GM18502 (cell line): ENCODE measurements around the gene LIPI.
"Not testable (repeated sequence)": the region's sequence is repeated elsewhere in the genome, so short reads cannot be mapped to it uniquely, and the experiment has no call there.

ENCODE experiments used
- ATAC-seq: cut with Tn5 transposase; IDR thresholded peaks from one replicate; pipeline ENCODE4 v1.9.1; 2021; ENCODE audit warnings: mild to moderate bottlenecking; ENCODE audit not compliant: unreplicated experiment, poor library complexity

The LIPI gene

DNA sequence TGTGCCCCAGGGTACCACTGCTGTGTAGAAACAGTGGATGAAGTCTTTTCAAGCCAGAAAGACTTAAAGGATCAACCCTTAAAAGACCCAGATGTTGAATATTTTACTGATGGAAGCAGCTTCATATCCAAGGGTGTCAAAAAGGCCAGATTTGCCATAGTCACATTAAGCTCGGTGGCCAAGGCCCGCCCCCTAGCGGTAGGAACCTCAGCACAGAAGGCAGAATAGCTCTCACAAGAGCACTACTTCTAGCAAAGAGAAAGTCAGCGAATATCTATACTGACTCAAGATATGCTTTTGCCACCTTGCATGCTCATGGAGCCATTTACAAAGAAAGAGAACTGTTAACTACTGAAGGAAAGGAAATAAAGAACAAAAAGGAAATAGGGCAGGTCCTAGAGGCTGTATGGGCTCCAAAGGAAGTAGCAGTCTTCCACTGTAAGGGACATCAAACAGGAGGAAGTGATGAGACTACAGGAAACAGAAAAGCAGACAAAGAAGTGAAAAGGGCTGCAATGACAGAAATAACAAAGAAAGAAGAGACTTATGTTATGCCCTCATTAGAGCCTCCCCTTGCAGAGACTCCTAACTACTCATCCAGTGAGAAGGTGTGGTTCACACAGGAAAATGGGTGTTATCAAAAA lies 90.5 kb downstream of the LIPI start:
- ATAC-seq, result peak; percentile 67

DNA sequence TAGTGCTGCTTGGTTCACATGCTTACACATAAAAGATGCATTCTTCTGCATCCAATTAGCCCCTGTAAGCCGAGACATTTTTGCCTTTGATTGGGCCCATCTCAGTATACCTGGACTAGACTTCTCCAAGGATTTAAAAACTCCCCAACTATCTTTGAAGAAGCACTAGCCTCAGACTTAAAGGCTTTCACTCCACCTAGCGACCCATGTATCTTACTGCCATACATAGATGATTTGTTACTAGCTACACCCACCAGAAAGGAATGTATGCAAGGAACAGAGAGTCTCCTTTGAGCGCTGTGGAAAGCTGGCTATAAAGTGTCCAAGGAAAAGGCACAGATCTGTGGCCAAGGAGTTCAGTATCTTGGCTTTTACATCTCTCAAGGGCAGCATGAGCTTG lies 91.7 kb downstream of the LIPI start:
- no peak for ATAC-seq

DNA sequence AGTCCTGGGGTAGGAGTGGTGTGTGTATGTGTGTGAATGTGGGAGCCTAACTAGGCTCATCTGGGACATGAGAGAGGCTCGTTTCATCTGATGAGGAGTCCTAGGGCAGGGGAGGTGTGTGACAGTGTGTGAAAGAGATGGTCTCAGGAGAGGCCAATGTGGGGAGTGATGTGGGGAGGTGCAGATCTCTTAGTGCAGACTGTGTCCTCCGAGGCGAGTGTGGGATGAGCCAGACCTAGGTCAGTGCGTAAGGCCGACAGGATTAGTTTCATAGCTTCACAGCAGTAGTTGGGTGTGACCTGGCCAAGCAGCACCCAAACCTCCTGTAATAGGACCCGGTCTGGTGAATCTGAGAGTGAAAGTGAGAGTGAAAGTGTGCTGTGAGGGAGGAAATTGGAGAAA lies 94.7 kb downstream of the LIPI start:
- peak; percentile 79 for ATAC-seq

DNA sequence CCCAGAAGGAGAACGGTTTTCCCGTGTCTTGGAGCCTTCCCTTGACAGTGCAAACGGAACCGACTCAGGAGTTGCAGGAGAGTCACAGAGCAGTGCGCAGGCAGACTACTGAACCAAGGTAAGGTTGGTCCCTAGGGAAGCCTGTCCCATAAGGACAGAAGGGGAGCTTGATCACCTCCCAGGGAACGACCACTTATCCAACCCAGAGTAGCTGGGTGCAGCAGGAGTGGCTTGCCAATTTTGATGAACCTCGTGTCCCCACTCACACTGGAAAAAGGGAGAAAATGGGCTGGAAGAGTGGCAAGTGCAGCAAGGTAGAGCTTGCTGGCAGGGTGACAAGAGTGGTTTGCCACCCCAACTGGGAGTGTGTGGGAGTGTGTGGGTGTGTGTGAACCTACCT lies 95.1 kb downstream of the LIPI start:
- peak; percentile 9 for ATAC-seq

DNA sequence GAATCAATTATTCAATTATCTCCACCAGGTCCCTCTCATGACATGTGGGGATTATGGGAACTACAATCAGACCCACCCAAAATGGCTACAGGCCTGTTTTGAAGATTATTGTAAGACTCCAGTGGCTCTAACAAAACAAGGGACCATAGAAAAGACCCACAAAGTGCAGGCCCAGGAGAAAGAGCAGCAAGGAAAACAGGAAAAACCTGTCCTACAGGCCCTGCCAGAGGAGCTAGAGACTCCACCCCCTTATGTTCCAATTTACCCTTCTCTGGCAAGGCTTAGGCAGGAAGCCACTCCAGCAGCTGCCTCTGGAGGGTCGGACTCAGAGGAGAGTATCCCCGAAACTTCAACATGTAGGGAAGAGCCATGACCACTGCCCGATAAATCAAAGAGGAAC lies 96.5 kb downstream of the LIPI start:
- ATAC-seq, result no peak

DNA sequence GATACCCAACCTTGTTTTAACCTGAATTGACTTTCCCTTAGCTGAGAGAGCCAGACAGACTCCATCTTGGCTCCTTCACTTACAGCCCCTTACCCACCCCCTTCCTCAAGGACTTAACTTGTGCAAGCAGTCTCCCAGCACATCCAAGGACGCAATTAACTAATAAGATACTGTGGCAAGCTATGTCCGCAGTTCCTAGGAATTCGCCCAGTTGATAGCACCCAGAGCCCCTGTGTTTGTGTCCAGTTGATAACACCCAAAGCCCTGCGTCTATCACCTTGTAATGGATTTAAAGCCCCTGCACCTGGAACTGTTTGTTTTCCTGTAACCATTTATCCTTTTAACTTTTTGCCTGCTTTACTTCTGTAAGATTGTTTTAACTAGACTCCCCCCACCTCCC lies 106.2 kb downstream of the LIPI start:
- ATAC-seq, result not testable (repeated sequence)

DNA sequence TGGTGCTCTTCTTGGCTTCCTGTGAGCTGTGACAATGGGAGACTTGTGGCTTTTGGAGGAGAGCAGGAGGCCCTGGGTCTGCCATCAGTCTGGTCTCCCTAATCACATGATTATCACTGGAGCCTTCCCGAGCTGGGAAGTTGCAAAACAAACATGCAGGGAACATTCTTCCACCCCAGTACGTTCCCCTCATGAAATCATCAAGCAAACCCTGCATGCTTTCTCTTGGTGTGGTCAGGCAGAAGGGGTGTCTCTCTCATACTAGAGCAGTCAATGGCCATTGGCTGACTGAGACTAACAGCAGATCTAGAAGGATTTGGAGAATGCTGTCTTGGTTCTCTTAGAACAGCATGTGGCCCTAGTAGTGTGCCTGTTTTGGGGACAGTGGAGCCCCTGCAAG lies 111.2 kb downstream of the LIPI start:
- no peak for ATAC-seq

DNA sequence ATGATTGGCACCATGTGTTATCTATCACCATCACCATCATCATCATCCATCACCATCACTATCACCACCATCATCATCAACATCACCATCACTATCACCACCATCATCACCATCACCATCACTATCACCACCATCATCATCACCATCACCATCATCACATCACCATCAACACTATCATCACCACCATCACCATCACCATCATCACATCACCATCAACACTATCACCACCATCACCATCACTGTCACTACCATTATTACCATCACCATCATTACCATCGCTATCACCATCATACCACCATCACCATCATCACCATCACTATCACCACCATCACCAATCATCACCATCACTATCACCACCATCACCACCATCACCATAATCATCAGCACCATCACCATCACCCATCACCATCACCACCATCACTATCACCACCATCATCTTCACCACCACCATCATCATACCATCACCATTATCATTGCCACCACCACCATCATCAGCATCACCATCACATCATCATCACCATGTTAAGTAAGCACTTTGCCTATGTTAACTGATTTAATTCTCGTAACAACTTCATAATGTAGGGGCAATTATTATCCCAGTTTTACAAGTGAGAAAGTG lies 112.8 kb downstream of the LIPI start:
- ATAC-seq, result no peak

DNA sequence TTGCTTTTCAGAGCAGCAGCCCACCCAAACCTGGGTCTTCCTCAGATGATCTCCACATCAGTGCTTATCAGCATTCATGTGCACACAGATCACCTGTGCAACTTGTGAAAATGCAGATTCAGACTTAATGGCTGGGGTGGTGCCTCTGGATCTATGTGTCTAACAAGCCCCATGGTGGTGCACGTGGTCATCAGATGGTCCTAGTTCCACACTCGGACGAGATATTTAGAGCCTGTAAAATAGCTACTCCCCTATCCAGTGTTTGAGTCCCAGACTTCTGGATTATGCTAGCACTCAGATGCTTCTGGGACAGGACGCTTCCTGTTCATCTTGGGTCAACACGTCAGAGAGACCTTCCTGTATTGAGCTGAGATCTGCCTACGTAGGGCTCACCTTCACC lies 114.2 kb downstream of the LIPI start:
- no peak for ATAC-seq

DNA sequence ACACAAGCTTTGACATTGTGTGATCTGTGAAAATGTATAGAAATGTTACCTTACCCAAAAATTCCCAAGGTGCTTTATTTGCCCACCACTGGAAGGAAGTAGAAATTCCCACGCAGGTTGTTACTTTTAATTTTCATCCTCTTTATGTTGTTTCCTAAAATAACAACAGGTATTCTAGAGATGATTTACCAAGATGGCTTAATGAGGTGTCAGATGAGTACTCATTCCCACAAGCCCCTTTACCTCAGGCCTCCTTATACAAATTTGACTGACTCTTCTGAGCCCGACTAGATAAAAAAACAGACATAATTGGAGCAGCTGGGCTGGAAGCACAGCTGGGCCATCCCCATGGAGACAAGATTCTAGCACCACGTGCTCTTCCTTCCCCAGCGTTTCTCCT lies 114.6 kb downstream of the LIPI start:
- ATAC-seq, result no peak

DNA sequence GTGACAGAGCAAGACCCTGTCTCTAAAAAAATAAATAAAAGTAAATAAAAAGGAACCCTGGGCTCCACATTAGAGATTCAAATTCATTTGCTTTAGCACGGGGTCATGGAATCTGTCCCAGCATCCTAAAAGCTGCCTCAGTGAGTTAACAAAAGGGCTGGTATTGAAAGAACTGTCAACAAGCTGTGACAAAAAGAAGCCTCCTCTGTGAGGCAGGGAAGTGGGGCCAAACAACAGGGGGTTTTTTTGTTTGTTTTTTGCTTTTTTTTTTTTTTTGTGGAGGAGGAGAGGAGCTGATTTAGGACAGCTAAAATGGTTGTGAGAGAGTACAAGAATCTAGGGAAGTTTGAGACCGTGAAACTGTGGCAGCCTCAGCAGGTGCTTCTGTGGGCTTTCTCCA lies 115.7 kb downstream of the LIPI start:
- ATAC-seq, result no peak

DNA sequence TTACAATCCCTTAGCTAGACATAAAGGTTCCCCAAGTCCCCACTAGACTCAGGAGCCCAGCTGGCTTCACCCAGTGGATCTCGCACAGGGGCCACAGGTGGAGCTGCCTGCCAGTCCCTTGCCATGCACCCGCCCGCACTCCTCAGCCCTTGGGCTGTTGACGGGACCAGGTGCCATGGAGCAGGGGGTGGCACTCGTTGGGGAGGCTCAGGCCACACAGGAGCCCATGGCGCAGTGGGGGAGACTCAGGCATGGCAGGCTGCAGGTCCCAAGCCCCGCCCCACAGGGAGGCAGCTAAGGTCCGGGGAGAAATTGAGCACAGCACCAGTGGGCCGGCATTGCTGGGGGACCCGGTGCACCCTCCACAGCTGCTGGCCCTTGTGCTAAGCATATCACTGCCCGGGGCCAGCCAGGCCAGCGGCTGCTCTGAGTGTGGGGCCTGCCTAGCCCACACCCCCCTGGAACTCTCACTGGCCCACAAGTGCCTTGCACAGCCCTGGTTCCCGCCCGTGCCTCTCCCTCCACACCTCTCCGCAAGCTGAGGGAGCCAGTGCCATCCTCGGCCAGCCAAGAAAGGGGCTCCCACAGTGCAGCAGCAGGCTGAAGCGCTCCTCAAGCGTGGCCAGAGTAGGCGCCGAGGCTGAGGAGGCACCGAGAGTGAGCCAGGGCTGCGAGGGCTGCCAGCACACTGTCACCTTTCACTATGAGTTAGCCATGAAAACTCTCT lies 117.8 kb downstream of the LIPI start:
- ATAC-seq, result no peak

DNA sequence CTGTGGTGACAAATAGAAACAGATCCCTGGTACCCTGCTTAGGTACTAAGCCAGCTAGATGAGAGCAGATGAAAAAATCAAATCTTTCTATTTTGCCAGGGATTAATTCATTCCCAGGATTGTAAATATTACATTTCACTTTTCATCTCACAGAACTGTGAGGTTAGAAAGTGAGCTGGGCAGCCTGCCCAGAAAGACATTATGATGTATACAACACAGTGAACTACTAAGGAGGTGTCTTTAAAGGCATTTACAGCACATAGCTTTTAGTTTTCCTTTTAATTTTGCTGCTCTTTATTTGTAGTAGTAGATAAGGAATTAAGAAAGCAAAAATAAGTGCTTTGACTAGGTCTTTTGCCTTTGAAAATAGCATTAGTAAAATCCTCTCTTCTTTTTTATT lies 120.6 kb downstream of the LIPI start:
- not testable (repeated sequence) for ATAC-seq

DNA sequence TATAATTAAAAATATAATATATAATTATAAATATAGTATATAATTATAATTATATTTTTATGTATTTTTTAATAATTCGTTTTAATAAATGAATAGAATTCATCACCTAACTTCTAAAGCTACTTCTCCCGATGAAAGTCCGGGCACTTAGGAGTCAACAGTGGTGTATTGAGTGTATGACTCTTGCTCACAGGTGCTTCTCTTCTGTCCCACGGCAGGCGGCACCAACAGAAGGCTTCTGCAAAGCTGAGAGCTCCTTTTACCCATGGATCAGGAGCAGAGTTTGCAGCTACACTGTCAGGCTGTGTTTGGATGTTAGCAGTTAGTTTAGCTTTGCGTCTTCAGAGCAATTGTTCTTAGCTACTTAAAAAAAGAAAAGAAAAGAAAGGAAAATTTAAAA lies 122.4 kb downstream of the LIPI start:
- ATAC-seq, result no peak

DNA sequence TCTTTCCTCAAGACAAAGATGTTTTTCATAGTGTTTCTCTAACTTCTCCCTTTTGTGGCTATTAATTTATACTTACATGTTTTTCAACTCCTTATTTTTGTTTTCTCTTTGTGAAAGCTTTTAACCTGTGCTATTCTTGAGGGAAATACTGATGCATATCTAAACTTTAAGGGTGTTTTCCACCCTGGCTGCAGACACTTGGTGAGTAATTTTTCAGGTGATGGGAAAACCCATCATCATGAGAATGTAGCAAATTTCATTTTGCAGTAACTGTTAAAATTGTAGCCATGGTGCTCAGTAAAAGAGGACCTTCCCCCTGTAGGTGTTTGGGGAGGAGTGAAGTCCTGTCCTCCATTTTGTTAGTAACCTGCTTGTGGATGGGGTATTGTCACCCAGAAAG lies 124.2 kb downstream of the LIPI start:
- peak; percentile 67 for ATAC-seq

DNA sequence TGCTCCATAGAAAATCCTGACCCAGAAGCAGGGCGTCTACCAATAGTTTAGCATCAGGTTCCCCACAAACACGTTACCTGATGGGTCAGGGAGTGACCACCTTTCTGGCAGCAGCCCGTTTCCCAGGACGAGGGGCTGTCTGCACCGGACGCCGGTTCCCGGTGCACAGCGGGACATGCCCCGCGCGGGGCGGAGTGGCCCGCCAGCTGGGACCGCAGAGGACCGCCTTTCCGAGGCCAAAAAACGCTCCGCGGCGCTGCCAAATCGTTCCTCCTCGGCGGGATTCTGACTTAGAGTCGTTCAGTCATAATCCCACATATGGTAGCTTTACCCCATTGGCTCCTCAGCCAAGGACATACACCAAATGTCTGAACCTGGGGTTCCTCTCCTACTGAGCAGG lies 126.1 kb downstream of the LIPI start:
- ATAC-seq, result no peak

DNA sequence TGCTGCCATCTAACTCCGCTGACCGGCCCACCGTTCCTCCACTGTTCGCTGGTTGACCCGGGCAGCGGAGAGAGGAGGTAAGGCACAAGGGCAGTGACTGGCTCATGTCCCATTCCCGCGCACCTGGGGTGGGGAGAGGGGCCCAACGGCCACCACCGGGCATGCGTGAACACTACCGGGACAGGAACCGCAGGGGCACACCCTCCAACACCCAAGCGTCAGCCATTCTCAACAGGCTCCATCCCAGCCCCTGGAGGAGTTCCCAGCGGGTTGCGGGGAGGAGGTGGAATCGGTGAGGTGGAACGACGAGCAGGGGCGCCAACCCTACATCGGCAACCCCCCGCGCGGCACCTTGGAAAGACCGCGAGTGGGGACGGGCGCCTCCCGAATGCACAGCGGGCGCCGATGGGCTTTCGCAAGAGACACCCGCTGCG lies 126.7 kb downstream of the LIPI start:
- no peak for ATAC-seq

DNA sequence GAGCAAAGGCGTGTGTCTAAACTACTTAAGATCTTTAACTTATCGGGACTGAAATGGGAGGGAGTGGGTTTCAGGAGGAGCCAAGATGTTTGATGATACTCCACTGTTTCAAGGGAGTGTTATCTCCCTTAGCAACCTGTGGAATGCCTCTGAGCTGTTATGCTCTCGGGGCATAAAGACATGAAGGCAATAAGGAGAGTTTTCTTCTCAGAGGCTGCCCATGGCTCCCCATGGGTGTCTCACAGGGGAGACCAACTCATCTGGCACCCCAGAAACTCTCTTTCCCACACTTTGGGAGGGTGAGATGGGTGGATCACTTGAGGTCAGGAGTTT lies 130.0 kb downstream of the LIPI start:
- no peak for ATAC-seq

DNA sequence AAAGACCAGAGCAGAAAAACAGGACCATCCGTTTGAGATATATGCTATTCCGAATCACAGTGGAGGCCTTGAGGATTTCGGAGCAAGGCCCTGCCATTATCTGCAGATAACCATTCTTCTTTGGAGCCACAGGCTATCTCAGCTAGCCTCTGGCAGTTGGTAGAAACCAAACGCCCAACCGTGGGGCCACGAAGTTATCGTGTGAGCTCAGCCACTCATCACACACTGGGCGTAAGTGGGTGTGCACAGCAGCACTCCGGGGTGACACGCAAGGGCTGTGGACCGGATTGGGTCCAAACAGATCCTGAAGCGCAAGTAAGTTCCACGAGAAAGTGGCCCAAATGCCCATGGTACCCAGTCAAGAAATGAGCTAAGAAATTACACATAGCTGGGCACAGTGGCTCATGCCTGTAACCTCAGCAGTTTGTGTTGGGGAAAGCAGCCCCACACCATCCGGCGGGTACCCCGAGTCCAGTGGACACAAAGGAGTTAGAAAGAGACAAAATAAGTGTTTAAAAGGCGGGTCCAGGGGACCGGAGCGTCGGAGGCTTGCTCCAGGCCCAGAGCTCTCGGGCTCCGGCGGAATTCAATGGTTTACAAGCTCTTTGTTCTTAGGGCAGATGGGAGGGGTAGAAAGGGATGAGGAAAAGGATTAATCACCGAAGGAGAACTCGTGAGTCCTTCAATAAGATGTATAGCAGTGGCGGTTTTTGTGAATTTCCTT lies 130.6 kb downstream of the LIPI start:
- no peak for ATAC-seq

DNA sequence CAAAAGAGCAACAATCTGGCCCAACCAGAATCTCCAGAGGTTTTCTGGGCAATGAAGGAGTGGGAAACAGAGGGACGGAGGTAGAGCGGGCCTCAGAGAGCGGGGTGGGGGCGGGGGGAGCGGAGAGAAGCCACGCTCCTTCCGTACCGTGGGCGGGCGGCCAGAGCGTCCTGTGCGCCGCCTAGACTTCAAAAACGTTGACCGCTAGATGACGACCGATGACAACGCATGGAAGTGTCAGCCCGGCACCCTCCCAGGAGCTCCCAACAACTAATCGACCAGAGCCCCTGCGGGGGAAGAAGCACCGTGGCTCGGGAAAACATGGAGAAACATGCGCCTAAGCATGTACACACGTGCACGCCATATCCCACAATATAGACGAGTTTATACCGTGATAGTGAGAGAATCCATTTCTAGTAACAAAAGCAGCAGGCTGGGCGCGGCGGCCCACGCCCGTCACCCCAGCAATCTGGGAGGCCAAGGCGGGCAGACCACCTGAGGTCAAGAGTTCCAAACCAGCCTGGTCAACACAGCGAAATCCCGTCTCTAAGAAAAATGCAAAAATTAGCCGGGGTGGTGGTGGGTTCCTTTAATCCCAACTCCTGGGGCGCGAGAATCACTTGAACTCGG lies 131.9 kb downstream of the LIPI start:
- ATAC-seq, result no peak
